Naive thymus-derived CD4-positive, alpha-beta T cell (primary cell): Measurements from ENCODE around the gene CDK14. TPM values are rescaled to one million over a fixed set of nuclear protein-coding genes. Genes with fewer than 3 reads are reported as not detected.

ENCODE experiments used
- ATAC-seq: fragments of 150-1000 bp; cut with Tn5 transposase; 2 replicates; pipeline ENCODE4 v1.10.0; 2021; ENCODE audit warnings: mild to moderate bottlenecking, moderate library complexity
- CTCF ChIA-PET: fragments of 350-600 bp; sonication (Branson Sonifier 250); formaldehyde crosslinking; loops from one replicate; lab custom pipeline; 2021; ENCODE audit warnings: antibody characterized with exemption; lab: Charles Lee
- POLR2A ChIA-PET: fragments of 350-600 bp; sonication (Branson Sonifier 250); formaldehyde crosslinking; loops from one replicate; lab custom pipeline; 2021; ENCODE audit warnings: antibody characterized with exemption, inconsistent platforms; lab: Charles Lee
- DNase-seq, 9 donors: peaks; one replicate each; pipeline versions ENCODE4 v3.0.0 to v3.0.0-alpha.2; 2020 to 2022; ENCODE audit warnings: mixed read lengths in 1 of 9
- H3K27ac ChIP-seq: one replicate; pipeline ENCODE4 v1.7.0; 2013; ENCODE audit warnings: mild to moderate bottlenecking, low read depth, low read length, moderate library complexity
- H3K27me3 ChIP-seq, 2 donors: one replicate each; pipeline ENCODE4 v1.7.0; 2013; ENCODE audit warnings: low read length in 2 of 2, mild to moderate bottlenecking in 2 of 2, moderate library complexity in 2 of 2; ENCODE audit not compliant: control insufficient read depth in 2 of 2, insufficient read depth in 2 of 2
- H3K36me3 ChIP-seq, 3 experiments: 1 replicate in 2 of 3; 2 replicates in 1 of 3; pipeline ENCODE4 v1.7.0; 2013; ENCODE audit warnings: low read length in 3 of 3, mild to moderate bottlenecking in 3 of 3, moderate library complexity in 1 of 3; ENCODE audit not compliant: insufficient read depth in 3 of 3, control insufficient read depth in 2 of 3
- H3K4me1 ChIP-seq, 2 donors: one replicate each; pipeline ENCODE4 v1.7.0; 2013; ENCODE audit warnings: low read length in 2 of 2, mild to moderate bottlenecking in 2 of 2, moderate library complexity in 1 of 2; ENCODE audit not compliant: control insufficient read depth in 2 of 2, insufficient read depth in 2 of 2
- H3K4me3 ChIP-seq: 2 replicates; pipeline ENCODE4 v1.7.0; 2013; ENCODE audit warnings: mild to moderate bottlenecking, low read length
- H3K9me3 ChIP-seq, 3 experiments: 1 replicate in 2 of 3; 2 replicates in 1 of 3; pipeline ENCODE4 v1.7.0; 2013; ENCODE audit warnings: low read length in 3 of 3; ENCODE audit not compliant: control insufficient read depth in 2 of 3
- H3K27ac Mint-ChIP-seq, 9 donors: one replicate each; pipeline ENCODE4 v1.8.0; 2020 to 2022; ENCODE audit warnings: mixed read lengths in 9 of 9, mild to moderate bottlenecking in 8 of 9, moderate library complexity in 5 of 9, inconsistent platforms in 2 of 9
- H3K27me3 Mint-ChIP-seq, 5 donors: one replicate each; pipeline ENCODE4 v1.8.0; 2021 to 2022; ENCODE audit warnings: mixed read lengths in 5 of 5, mild to moderate bottlenecking in 1 of 5
- H3K36me3 Mint-ChIP-seq, 5 donors: one replicate each; pipeline ENCODE4 v1.8.0; 2020 to 2022; ENCODE audit warnings: mixed read lengths in 5 of 5, mild to moderate bottlenecking in 3 of 5, inconsistent platforms in 1 of 5
- H3K4me1 Mint-ChIP-seq, 7 donors: one replicate each; pipeline ENCODE4 v1.8.0; 2020 to 2022; ENCODE audit warnings: mixed read lengths in 7 of 7, mild to moderate bottlenecking in 3 of 7, inconsistent platforms in 1 of 7
- H3K4me3 Mint-ChIP-seq, 10 donors: one replicate each; pipeline ENCODE4 v1.8.0; 2020 to 2022; ENCODE audit warnings: mild to moderate bottlenecking in 10 of 10, mixed read lengths in 10 of 10, moderate library complexity in 6 of 10, inconsistent platforms in 2 of 10
- H3K9me3 Mint-ChIP-seq, 11 donors: one replicate each; pipeline ENCODE4 v1.8.0; 2020 to 2022; ENCODE audit warnings: mixed read lengths in 11 of 11, mild to moderate bottlenecking in 4 of 11, inconsistent platforms in 1 of 11, moderate library complexity in 1 of 11
- intact Hi-C, 2 donors: fragments of 100-400 bp; cut with micrococcal nuclease; formaldehyde crosslinking; loops; one replicate each; pipeline ENCODE4 v1.15.1; 2023
- polyA plus RNA-seq, 2 donors: library from polyadenylated mRNA; unstranded; fragments of 300-500 nt; fragmentation: Illumina TruSeq; gene quantifications; one replicate each; pipeline ENCODE4 v1.2.3, GENCODE V29; 2021
- total RNA-seq, 6 experiments: library from RNA in 5 of 6; stranded (reverse) in 5 of 6; gene quantifications; 1 replicate in 5 of 6; 2 replicates in 1 of 6; pipeline ENCODE4 v1.2.3 and lab custom pipeline; 2021 to 2026

The CDK14 gene
- total and polyA plus RNA-seq, 7 experiments from 2014 or later: 0.05 to 9.9 (median 0.72) TPM; not detected in 1

DNA sequence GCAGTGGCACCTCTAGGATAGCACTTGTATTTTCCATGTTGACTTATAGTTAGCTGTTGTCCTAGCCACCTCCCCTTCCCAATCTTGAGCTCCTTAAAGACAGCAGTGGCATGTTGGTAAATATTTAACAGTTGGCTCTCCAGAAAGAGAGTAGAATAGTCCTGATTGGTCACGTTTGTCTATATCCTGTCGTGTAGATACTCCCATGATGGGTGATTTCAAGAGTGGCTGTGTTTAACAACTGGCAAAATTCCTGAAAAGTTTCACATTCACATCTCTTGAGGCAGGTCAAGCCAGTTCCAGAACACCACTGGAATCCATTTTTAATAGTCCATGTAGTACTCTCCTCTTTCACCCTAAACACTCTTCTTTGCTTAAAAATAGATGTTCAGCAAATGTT, 599.9 kb downstream of the CDK14 start:
- DNase-seq (no peak), ATAC-seq (no peak)
- intact Hi-C loops: no loop called here
- Histone ChIP-seq H3K4me3 (no peak overlapping the region), H3K9me3 (no peaks in the 10 kb centered on the region), H3K27ac (no peak overlapping the region), H3K27me3 (no peaks in the 10 kb centered on the region), H3K36me3 (no peaks in the 10 kb centered on the region), H3K4me1 (no peaks in the 10 kb centered on the region)
- POLR2A ChIA-PET: no interaction called here
- no peak overlapping the region for H3K27ac Mint-ChIP-seq
- H3K27me3 Mint-ChIP-seq: peaks cover 0 to 9% (median 5%) of the 10 kb centered on the region in 5 donors
- no peaks in the 10 kb centered on the region for H3K4me1 Mint-ChIP-seq
- CTCF ChIA-PET: no interaction called here
- no peaks in the 10 kb centered on the region for H3K9me3 Mint-ChIP-seq
- no peaks in the 10 kb centered on the region for H3K36me3 Mint-ChIP-seq
- H3K4me3 Mint-ChIP-seq: no peak overlapping the region

DNA sequence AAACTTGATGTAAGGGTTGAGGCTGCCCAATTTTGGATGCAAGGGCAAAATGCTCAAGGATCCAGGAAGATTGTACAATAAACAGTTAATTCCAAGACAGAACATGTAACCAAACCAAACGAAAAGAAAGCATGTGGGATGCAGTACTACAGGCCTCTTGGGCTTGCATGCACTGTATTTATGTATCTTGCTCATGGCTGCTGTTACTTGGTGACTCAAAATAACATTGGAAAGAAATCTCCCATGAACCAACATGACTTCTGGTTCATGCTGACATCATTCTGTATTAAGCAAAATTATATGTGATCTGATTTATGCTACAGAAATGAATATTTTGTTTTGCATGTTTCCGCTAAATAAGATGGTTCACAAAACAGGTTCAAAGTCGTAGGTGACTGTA, 602.2 kb downstream of the CDK14 start:
- Histone ChIP-seq H3K36me3 (no peaks in the 10 kb centered on the region), H3K27me3 (no peaks in the 10 kb centered on the region), H3K4me1 (no peaks in the 10 kb centered on the region), H3K9me3 (no peaks in the 10 kb centered on the region), H3K27ac (no peak overlapping the region), H3K4me3 (no peak overlapping the region)
- Mint-ChIP-seq H3K4me3 (no peak overlapping the region), H3K4me1 (no peaks in the 10 kb centered on the region), H3K36me3 (no peaks in the 10 kb centered on the region), H3K27me3 (peaks cover 0 to 7% (median 5%) of the 10 kb centered on the region in 5 donors), H3K27ac (no peak overlapping the region), H3K9me3 (peaks cover 0 to under 1% (median 0%) of the 10 kb centered on the region in 11 donors)
- ChIA-PET CTCF (no interaction called here), POLR2A (no interaction called here)
- intact Hi-C loops: no loop called here
- ATAC-seq: no peak
- no peak for DNase-seq

DNA sequence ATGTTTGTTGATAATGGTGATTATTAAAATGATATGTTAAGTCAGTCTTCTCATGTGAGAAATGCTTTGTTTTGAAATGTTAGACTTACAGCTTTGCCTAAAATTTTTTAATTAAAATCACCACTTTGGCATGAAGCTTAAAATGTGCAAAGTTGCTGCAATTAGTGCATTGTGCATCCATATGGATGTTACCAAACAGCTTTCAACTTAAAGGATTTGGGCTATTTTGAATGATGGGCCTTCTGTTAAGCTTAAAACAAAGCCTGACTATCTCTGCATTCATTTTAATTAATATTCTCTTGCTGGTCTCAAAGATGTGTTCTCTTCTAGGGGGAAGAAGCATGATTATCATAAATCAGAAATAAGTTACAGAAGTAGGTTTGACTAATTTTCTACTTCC, 603.5 kb downstream of the CDK14 start:
- POLR2A ChIA-PET: no interaction called here
- ATAC-seq (no peak), DNase-seq (no peak)
- CTCF ChIA-PET: no interaction called here
- no peaks in the 10 kb centered on the region for H3K4me1 Mint-ChIP-seq
- peaks cover 0 to 7% (median 5%) of the 10 kb centered on the region in 5 donors for H3K27me3 Mint-ChIP-seq
- H3K27me3 ChIP-seq: no peaks in the 10 kb centered on the region
- no peak overlapping the region for H3K27ac ChIP-seq
- no peak overlapping the region for H3K27ac Mint-ChIP-seq
- H3K9me3 ChIP-seq: no peaks in the 10 kb centered on the region
- no peaks in the 10 kb centered on the region for H3K4me1 ChIP-seq
- intact Hi-C loops: no loop called here
- peaks cover 0 to 8% (median 0%) of the 10 kb centered on the region in 11 donors for H3K9me3 Mint-ChIP-seq
- no peaks in the 10 kb centered on the region for H3K36me3 Mint-ChIP-seq
- no peak overlapping the region for H3K4me3 ChIP-seq
- H3K4me3 Mint-ChIP-seq: no peak overlapping the region
- no peaks in the 10 kb centered on the region for H3K36me3 ChIP-seq

DNA sequence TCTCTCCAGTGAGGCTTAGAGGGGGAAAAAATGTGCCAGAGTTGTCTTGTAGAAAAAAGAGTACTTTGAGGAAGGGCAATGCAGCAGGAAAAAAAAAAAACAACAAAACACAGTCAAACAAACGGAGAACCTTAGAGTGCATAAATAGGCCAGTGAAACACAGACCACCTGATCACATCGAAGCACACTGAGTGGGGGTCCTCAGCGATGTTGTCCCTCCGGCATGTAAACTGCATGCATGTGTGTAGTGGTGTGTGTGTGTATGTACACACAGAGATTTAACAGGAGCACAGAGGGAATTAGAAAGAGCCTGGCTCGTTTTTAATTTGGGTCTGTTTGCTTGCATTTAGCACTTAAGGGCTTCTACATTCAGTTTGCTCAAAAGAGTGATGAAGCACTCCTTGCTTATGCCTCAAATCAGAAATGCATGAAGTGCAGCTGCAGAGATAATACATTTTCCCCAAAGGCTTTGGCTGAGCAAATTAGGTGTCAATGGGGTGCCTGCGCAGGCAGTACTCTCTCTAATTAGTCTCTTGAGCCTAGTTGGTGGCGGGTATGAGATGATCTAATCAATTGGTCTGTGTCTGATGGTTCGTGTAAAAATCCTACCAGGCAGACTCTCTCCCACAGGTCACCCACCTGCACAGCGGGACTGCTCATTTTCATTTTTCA, 605.5 kb downstream of the CDK14 start:
- DNase-seq (no peak), ATAC-seq (no peak)
- intact Hi-C loops: no loop called here
- Mint-ChIP-seq H3K27me3 (peaks cover 0 to 4% (median 0%) of the 10 kb centered on the region in 5 donors), H3K4me1 (peaks cover 0 to 1% (median 0%) of the 10 kb centered on the region in 7 donors), H3K36me3 (no peaks in the 10 kb centered on the region), H3K9me3 (peaks cover 0 to 13% (median 0%) of the 10 kb centered on the region in 11 donors), H3K4me3 (no peak overlapping the region), H3K27ac (no peak overlapping the region)
- ChIA-PET POLR2A (no interaction called here), CTCF (no interaction called here)
- Histone ChIP-seq H3K27ac (no peak overlapping the region), H3K27me3 (no peaks in the 10 kb centered on the region), H3K9me3 (no peaks in the 10 kb centered on the region), H3K4me1 (no peaks in the 10 kb centered on the region), H3K36me3 (no peaks in the 10 kb centered on the region), H3K4me3 (no peak overlapping the region)

DNA sequence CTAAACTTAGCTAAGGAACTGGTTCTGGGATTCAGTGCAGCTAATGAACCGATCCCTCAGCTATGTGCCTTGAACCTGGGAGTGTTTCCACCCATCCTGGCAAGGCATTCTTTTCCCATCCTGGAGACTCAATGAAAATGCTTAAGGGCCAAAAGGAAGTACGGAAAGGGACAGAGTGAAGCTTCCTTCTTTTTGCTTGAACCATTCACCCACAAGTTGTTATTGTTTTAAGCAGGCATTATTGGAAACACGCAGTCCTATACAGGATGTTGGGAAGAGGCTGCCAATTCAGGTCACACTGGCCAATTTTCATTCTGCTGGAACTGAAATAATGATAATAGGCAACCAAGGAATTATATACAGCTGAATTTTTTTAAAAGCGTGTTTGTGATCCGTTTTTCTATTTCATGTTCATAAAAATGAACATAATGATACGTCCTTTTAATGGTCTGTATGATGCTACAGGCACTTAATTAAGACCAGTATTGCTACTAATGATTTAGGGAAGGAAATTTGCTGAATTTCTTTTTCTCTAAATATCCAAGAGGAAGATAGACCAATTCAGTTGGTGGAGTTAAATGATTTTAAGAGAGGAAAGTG, 610.3 kb downstream of the CDK14 start:
- no peaks in the 10 kb centered on the region for H3K27me3 ChIP-seq
- no peaks in the 10 kb centered on the region for H3K36me3 ChIP-seq
- Mint-ChIP-seq H3K4me1 (peaks cover 0 to 1% (median 0%) of the 10 kb centered on the region in 7 donors), H3K27me3 (peaks cover 0 to 7% (median 2%) of the 10 kb centered on the region in 5 donors), H3K9me3 (peaks cover 0 to 13% (median 0%) of the 10 kb centered on the region in 11 donors), H3K36me3 (no peaks in the 10 kb centered on the region), H3K4me3 (no peak overlapping the region), H3K27ac (no peak overlapping the region)
- no peaks in the 10 kb centered on the region for H3K4me1 ChIP-seq
- intact Hi-C loops: no loop called here
- H3K27ac ChIP-seq: no peak overlapping the region
- no peak for DNase-seq
- ATAC-seq: no peak
- no peaks in the 10 kb centered on the region for H3K9me3 ChIP-seq
- H3K4me3 ChIP-seq: no peak overlapping the region
- CTCF ChIA-PET: no interaction called here
- POLR2A ChIA-PET: no interaction called here

DNA sequence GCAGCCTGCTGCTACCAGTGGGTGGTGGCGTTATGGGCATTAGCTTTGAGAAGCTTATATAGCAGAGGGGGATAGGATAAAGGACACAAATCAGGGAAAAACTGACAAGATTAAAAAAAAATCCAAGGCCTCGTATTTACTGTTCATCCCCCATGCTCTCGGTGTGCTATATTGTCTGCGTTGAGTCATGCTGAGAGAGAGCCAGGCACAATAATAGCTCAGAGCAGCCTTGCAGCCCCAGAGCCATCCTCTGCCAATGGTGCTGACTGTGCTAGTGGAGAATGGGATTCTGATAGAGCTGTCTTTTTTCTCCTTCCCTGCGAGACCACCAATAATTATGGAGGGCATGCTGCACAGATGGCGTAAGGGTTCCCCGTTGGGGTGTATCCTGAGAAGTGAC, 616.5 kb downstream of the CDK14 start:
- Histone ChIP-seq H3K27ac (no peak overlapping the region), H3K4me1 (no peaks in the 10 kb centered on the region), H3K4me3 (no peak overlapping the region), H3K9me3 (no peaks in the 10 kb centered on the region), H3K27me3 (no peaks in the 10 kb centered on the region), H3K36me3 (no peaks in the 10 kb centered on the region)
- DNase-seq (no peak), ATAC-seq (no peak)
- ChIA-PET CTCF (no interaction called here), POLR2A (no interaction called here)
- intact Hi-C loops: no loop called here
- H3K27me3 Mint-ChIP-seq: peaks cover 0 to 4% (median 0%) of the 10 kb centered on the region in 5 donors
- no peaks in the 10 kb centered on the region for H3K9me3 Mint-ChIP-seq
- H3K27ac Mint-ChIP-seq: no peak overlapping the region
- H3K4me1 Mint-ChIP-seq: no peaks in the 10 kb centered on the region
- H3K4me3 Mint-ChIP-seq: no peak overlapping the region
- no peaks in the 10 kb centered on the region for H3K36me3 Mint-ChIP-seq

DNA sequence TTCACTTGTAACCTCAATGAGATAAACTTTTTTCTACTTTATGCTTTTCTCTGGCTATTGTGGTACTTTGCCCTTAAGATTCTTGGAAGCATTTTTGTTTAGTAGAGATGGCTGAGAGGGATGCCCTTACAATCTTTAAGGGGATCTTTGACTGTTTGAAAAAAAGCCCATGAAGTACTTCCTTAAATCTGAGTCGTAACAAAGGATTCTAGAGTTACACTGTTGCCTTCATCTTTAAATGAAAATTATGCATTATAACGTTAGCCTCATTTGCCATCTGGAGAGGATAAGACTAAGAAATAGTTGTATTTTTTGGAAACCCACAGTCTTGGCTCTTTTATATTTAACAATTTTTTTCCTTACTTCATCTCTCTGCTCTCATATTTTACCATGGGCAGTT, 630.3 kb downstream of the CDK14 start:
- Histone ChIP-seq H3K36me3 (no peaks in the 10 kb centered on the region), H3K9me3 (no peaks in the 10 kb centered on the region), H3K4me1 (no peaks in the 10 kb centered on the region), H3K4me3 (no peak overlapping the region), H3K27ac (no peak overlapping the region), H3K27me3 (no peaks in the 10 kb centered on the region)
- H3K4me1 Mint-ChIP-seq: peaks cover 0 to 5% (median 0%) of the 10 kb centered on the region in 7 donors
- ChIA-PET POLR2A (no interaction called here), CTCF (no interaction called here)
- H3K36me3 Mint-ChIP-seq: no peaks in the 10 kb centered on the region
- no peaks in the 10 kb centered on the region for H3K9me3 Mint-ChIP-seq
- no peaks in the 10 kb centered on the region for H3K27me3 Mint-ChIP-seq
- intact Hi-C loops: no loop called here
- DNase-seq (no peak), ATAC-seq (no peak)
- H3K4me3 Mint-ChIP-seq: no peak overlapping the region
- H3K27ac Mint-ChIP-seq: no peak overlapping the region
